ENCODE results near the gene RNU1-2.
"Not testable (repeated sequence)": the region's sequence is repeated elsewhere in the genome, so short reads cannot be mapped to it uniquely, and the experiment has no call there.

Gene RNU1-2

DNA sequence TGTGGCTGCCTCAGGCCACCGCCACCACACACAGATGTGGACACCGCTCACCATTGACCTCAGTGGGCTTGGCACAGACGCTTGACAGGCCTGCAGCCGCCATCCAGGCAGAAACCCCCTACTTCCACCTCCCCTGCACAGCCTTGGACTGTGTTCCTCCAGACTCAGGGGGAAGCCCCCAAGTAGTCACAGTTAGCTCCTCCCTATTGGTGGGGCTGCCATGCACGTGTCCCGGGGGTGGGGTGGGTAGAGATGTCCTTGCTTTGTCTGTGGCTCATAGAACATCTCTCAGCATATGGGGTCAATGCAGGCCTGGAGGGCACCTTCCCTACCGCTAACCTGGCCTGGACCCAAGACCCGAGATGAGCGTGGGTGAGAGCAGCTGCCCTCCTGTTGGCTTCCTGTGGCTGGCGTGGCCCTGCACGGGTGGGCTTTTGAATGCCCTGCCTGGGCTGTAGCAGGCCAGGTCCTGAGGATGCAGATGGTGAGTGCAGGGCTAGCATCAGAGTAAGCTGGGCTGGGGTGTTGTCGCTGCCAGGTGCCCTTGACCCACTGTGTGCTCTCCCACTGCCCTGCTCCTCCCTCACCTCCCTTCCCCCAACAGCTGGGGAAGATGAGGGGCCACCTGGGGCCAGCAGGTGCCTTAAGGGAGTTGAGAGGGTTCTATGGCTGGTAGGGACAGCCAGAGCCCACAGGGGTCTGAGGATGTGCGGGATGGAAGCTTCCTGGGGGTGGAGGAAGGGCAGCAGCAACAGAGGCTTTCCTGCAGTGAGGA, 32.1 kb downstream of the RNU1-2 start:
- Histone ChIP-seq H3K27ac (no peak overlapping the region), H3K4me3 (no peak overlapping the region)
- no peak for DNase-seq (ENCODE audit: low spot score)
- TF ChIP-seq, protein P1, sequence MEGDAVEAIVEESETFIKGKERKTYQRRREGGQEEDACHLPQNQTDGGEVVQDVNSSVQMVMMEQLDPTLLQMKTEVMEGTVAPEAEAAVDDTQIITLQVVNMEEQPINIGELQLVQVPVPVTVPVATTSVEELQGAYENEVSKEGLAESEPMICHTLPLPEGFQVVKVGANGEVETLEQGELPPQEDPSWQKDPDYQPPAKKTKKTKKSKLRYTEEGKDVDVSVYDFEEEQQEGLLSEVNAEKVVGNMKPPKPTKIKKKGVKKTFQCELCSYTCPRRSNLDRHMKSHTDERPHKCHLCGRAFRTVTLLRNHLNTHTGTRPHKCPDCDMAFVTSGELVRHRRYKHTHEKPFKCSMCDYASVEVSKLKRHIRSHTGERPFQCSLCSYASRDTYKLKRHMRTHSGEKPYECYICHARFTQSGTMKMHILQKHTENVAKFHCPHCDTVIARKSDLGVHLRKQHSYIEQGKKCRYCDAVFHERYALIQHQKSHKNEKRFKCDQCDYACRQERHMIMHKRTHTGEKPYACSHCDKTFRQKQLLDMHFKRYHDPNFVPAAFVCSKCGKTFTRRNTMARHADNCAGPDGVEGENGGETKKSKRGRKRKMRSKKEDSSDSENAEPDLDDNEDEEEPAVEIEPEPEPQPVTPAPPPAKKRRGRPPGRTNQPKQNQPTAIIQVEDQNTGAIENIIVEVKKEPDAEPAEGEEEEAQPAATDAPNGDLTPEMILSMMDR (IDR thresholded peaks at IDR 0.05), result no peak

DNA sequence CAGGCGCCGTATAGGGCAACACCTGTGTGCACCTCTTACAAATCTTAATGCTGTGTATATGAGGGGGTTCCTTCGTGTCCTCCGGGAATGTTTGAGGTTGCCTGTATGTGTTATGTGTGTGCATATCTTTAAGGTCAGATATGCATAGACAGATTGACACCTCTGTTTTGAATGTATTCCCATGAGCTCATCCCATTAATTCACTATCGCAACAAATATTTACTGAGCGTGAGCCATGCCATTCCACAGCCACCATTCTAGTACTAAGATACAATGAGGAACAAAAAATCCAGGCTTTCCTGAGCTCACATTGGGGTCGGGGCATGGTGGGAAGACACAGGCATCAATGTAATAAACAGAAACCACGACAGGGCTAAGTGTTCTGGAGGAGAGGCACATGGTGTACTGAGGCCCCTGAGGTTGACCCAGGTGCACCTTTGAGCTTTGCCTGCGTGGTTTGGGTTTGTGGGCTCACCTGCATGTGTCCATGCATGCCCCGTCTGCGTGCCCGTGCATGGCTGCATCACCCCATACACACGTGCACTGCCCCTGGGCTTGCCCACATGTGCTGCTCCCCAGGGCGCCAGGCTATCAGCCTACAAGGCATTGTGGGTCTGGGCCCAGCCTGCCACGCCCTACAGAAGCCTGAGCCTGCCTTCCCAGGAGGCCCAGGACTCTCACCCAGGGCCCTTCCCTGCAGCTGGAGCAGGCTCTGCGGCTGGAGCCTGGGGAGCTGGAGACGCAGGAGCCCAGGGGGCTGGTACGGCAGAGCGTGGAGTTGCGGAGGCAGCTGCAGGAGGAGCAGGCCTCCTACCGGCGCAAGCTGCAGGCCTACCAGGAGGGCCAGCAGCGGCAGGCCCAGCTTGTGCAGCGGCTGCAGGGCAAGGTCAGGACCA, 33.6 kb downstream of the RNU1-2 start:
- DNase-seq (ENCODE audit: low spot score); H3K4me3 ChIP-seq; H3K27ac ChIP-seq: not testable (repeated sequence)

DNA sequence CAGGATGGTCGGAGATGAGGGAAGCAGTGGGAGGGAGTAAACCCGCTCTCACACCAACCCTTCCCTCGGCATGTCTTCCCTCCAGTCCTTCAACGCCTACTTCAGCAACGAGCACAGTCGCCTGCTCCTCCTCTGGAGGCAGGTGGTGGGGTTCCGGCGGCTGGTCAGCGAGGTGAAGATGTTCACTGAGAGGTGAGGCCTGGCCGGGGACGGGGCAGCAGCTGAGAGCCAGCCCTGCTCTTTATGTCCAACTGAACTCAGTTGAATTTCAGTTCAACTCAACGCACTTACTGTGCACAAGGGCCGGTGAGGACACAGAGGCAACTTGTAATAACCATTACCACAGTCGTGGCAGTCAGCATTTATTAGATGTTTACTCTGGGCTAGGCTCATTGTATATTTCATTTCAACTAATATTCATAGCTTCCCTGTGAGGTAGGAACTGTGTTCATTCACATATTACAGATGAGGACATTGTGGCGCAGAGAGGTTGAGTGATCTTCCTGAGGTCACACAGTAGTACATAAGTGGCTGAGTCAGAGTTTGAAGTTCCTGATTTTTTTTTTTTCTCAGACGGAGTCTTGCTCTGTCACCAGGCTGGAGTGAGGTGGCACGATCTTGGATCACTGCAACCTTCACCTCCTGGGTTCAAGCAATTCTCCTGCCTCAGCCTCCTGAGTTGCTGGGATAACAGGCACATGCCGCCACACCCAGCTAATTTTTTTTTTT, 35.6 kb downstream of the RNU1-2 start:
- not testable (repeated sequence) for H3K27ac ChIP-seq; H3K4me3 ChIP-seq; DNase-seq (ENCODE audit: low spot score)

DNA sequence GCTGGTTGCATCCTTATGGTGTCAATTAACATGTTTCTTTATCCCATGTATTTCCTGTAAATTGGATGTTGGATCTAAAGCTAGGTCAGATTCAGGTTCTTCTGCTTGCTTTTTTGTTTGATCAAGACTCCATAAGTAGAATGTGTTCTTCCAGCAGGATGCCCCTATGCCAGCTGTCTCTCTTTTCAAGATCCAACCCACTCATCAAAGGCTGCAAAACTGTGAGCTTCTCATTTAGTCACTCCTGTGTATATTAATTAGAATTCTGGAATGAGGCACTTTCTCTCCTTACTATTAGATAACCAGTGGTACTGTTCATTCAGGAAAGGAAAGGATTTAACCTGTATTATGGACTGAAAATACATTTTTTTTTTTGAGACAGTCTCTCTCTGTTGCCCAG, 38.2 kb downstream of the RNU1-2 start:
- H3K4me3 ChIP-seq; DNase-seq (ENCODE audit: low spot score); H3K27ac ChIP-seq: not testable (repeated sequence)

DNA sequence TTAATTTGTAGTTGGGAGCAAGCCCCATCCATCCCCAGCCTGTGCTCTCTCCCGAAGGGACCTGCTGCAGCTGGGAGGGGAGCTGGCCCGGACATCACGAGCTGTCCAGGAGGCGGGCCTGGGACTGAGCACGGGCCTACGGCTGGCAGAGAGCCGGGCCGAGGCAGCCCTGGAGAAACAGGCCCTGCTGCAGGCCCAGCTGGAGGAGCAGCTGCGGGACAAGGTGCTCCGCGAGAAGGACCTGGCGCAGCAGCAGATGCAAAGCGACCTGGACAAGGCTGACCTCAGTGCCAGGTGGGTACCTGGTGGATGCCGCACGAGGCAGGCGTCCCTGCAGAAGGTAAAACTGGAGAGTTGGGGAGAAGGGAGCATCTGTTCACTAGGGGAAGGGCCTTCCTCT, 40.8 kb downstream of the RNU1-2 start:
- DNase-seq (ENCODE audit: low spot score); H3K4me3 ChIP-seq; H3K27ac ChIP-seq: not testable (repeated sequence)

DNA sequence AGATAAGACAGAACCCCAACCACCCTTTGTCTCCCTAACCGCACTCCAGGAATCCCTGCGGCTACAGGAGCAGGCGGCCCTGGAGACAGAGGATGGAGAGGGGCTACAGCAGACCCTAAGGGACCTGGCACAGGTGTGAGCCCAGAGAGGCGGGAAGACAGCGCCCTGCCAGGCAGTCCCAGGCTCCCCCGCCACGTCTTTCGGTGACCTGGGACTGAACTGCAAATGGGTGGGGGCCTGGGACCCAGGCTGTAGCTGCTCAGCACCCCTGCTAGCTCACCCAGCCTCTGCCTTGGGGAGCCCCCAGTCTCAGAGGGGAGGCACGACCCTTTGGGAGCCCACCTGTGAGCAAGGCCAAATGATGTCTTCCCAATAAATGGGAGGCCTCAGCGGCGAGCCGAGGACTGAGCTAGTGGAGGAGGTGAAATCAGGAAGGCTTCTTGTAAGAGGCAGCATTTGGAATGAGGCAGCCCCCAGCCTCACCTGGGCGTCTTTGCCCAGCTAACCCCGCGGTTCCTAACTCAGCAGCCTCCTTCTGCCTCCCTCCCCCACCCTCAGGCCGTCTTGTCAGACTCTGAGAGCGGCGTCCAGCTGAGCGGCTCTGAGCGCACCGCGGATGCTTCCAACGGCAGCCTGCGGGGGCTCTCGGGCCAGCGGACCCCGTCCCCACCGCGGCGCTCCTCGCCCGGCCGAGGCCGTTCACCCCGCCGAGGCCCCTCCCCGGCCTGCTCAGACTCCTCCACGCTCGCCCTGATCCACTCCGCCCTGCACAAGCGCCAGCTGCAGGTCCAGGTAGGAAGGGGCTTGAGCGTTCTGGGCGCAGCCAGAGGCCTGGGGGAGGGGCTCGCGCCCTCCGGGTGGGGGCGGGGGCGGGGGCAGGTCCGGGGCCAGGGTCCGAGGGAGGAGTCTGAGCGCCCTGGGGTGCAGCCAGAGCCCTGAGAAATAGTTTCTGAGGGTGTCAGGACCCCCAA, 42.9 kb downstream of the RNU1-2 start:
- Histone ChIP-seq H3K27ac (no peak overlapping the region), H3K4me3 (peak overlapping the region; percentile 37)
- DNase-seq (ENCODE audit: low spot score), result no peak
- TF ChIP-seq, protein P1 (IDR thresholded peaks at IDR 0.05), result no peak

DNA sequence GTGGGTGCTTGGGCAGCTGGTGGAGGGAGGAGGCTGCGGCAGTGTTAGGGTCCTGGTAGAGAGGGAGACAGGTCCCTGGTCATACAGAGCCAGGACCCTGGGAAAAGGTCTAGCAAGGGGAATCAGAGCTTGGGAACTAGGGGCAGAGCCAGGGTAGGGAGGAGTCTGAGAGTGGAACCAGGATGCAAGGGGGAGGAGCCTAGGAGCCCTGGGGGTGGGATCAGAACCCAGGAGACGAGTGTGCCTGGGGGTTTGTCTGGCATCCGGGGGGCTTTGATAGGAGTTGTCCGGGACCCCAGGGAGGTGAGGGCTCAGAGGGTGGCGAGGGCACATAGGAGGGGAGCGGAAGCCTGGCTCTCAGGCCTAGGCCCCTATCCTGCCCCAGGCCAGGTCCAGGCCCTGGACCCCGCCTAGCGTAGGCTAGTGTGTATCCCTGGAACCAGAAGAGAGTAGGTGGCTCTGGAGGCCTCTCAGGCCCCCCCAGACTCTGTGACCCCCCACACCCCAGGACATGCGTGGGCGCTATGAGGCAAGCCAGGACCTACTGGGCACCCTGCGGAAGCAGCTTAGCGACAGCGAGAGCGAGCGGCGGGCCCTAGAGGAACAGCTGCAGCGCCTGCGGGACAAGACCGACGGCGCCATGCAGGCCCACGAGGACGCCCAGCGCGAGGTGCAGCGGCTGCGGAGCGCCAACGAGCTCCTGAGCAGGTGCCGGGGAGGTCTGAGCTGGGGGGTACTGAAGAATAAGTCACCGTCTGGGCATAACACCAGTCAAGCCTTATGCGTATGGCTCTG, 43.8 kb downstream of the RNU1-2 start:
- not testable (repeated sequence) for DNase-seq (ENCODE audit: low spot score); H3K27ac ChIP-seq
- peak overlapping the region; percentile 37 for H3K4me3 ChIP-seq

DNA sequence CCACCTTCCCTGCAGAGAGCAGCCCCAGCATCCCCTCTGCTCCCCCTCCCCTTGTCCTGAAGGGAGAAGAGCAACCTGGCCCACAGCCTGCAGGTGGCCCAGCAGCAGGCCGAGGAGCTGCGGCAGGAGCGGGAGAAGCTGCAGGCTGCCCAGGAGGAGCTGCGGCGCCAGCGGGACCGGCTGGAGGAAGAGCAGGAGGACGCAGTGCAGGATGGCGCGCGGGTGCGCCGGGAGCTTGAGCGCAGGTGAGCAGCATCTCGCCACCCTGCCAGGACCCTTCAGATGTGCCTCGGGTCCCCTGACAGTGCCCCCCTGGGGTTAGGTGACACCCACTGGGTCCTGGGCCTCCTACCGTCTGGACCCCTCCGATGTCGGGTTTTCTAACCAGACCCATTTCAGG, 48.3 kb downstream of the RNU1-2 start:
- H3K4me3 ChIP-seq, result no peak overlapping the region
- TF ChIP-seq, protein P1 (IDR thresholded peaks at IDR 0.05), result no peak
- H3K27ac ChIP-seq, result no peak overlapping the region
- DNase-seq (ENCODE audit: low spot score), result no peak

DNA sequence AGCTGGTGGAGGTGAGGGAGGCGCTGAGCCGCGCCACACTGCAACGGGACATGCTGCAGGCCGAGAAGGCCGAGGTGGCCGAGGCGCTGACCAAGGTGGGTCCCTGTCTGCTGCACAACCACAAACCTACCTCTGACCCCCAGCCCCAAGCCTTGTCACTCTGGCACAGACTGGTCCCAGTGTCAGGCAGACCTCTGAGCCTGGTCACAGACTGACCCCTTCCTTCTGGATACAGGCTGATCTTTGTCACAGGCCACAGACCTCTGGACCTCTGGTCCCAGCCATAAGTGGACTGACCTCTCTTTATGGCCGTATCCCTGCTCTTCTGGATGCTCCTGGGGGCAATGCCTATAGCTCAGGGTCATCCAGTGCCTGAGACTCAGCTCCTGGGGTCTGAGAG, 49.7 kb downstream of the RNU1-2 start:
- not testable (repeated sequence) for H3K4me3 ChIP-seq; H3K27ac ChIP-seq; DNase-seq (ENCODE audit: low spot score)
